Measurements from ENCODE around the gene ETV4. TPM values are rescaled to one million over a fixed set of nuclear protein-coding genes. Genes with fewer than 3 reads are reported as not detected.

ETV4 gene
- polyA plus RNA-seq, 1 of the 3 experiments (the other 2 are of a cell fraction): 33.2 TPM

GRCh38 chr17:43521389-43521788, 24.8 kb downstream of the ETV4 start:
- H3F3A ChIP-seq (replicated peaks; ENCODE audit: insufficient read depth): peaks cover 24% of the 10 kb centered on the region
- H3K4me2 ChIP-seq: no peak overlapping the region
- POLR2A ChIA-PET: no interaction called here
- H3K4me1 ChIP-seq (ENCODE audit: control insufficient read depth in 1 of 2, insufficient read depth in 2 of 2, low read depth in 1 of 2, low read length in 1 of 2): peaks cover 3 to 19% of the 10 kb centered on the region in 2 experiments; a peak in 3 of 4 replicates
- no peak overlapping the region for H3K4me3 ChIP-seq (ENCODE audit: low read depth in 2 of 2, low read length in 1 of 2)
- CTCF ChIA-PET: interaction anchor here (0.8 to 1.7 kb wide), 9 partner anchors 9 to 152 kb away, joined by 3 to 14 read pairs (median 4); partner anchors contain the start of gene DHX8
- no peak overlapping the region for H3K9ac ChIP-seq
- no peaks in the 10 kb centered on the region for H3K9me2 ChIP-seq
- 90% methylated on average over 4 of the region's 4 CpGs for WGBS (ENCODE audit: low lambda C conversion rate)
- H2AFZ ChIP-seq (ENCODE audit: low read depth): no peak overlapping the region
- no peak overlapping the region for H3K27ac ChIP-seq (ENCODE audit: low read depth in 2 of 2, low read length in 1 of 2)
- peaks cover 12% of the 10 kb centered on the region; the same call in 1 of the 2 replicates for H3K79me2 ChIP-seq (ENCODE audit: insufficient read depth)
- no peaks in the 10 kb centered on the region for H3K9me3 ChIP-seq
- no peak for TF ChIP-seq MXI1 (IDR thresholded peaks at IDR 0.05; ENCODE audit: low read depth, low read length)
- TF ChIP-seq USF1 (IDR thresholded peaks at IDR 0.05; ENCODE audit: borderline replicate concordance, low read depth): no peak
- TF ChIP-seq FOXJ3 (CRISPR knock-in tag; IDR thresholded peaks at IDR 0.05): no peak
- H3K27me3 ChIP-seq (ENCODE audit: insufficient read depth): no peaks in the 10 kb centered on the region
- DNase-seq: no peak
- H3K36me3 ChIP-seq (replicated peaks in 1 of 2; ENCODE audit: control insufficient read depth in 1 of 2, insufficient read depth in 2 of 2, low read length in 1 of 2): peaks cover 73 to 82% of the 10 kb centered on the region in 2 experiments
- H4K20me1 ChIP-seq (ENCODE audit: insufficient read depth): peaks cover 8% of the 10 kb centered on the region; the same call in 1 of the 2 replicates

GRCh38 chr17:43517615-43518386, 28.3 kb downstream of the ETV4 start:
- Histone ChIP-seq H2AFZ (ENCODE audit: low read depth) (no peak overlapping the region), H3K27me3 (ENCODE audit: insufficient read depth) (no peaks in the 10 kb centered on the region), H3K27ac (ENCODE audit: low read depth in 2 of 2, low read length in 1 of 2) (peak overlapping the region in 1 of 2 experiments; percentile 84; a peak in 2 of 4 replicates), H3K4me3 (ENCODE audit: low read depth in 2 of 2, low read length in 1 of 2) (no peak overlapping the region), H3K4me1 (ENCODE audit: control insufficient read depth in 1 of 2, insufficient read depth in 2 of 2, low read depth in 1 of 2, low read length in 1 of 2) (peaks cover 0 to 21% of the 10 kb centered on the region in 2 experiments; a peak in 2 of 4 replicates), H3K9me3 (no peaks in the 10 kb centered on the region), H3F3A (replicated peaks; ENCODE audit: insufficient read depth) (peaks cover 37% of the 10 kb centered on the region), H3K4me2 (peak overlapping the region; percentile 43; the same call in 1 of the 2 replicates), H3K36me3 (replicated peaks in 1 of 2; ENCODE audit: control insufficient read depth in 1 of 2, insufficient read depth in 2 of 2, low read length in 1 of 2) (peaks cover 72 to 83% of the 10 kb centered on the region in 2 experiments), H3K9ac (peak overlapping the region; percentile 22; the same call in 1 of the 2 replicates), H3K9me2 (no peaks in the 10 kb centered on the region), H3K79me2 (ENCODE audit: insufficient read depth) (peaks cover 13% of the 10 kb centered on the region; the same call in 1 of the 2 replicates), H4K20me1 (ENCODE audit: insufficient read depth) (peaks cover 8% of the 10 kb centered on the region; the same call in 1 of the 2 replicates)
- ChIA-PET POLR2A (no interaction called here), CTCF (interaction anchor here (1.1 to 1.7 kb wide), 4 partner anchors 8 to 249 kb away, joined by 3 to 6 read pairs (median 5); partner anchors contain the start of gene DHX8)
- no peak for DNase-seq
- WGBS (ENCODE audit: low lambda C conversion rate): 57% methylated on average over 8 of the region's 8 CpGs
- TF ChIP-seq USF1 (IDR thresholded peaks at IDR 0.05; ENCODE audit: borderline replicate concordance, low read depth): no peak
- TF ChIP-seq RCOR1 (IDR thresholded peaks at IDR 0.05; ENCODE audit: low read length): no peak
- TF ChIP-seq EP300 (IDR thresholded peaks at IDR 0.05; ENCODE audit: borderline replicate concordance in 1 of 2, low read depth in 1 of 2, low read length in 1 of 2): no peak
- no peak for TF ChIP-seq RFX5 (IDR thresholded peaks at IDR 0.05; ENCODE audit: low read length)
- TF ChIP-seq EZH2phosphoT487 (IDR thresholded peaks at IDR 0.05; ENCODE audit: borderline replicate concordance, low read depth): no peak
- TF ChIP-seq TAF1 (IDR thresholded peaks at IDR 0.05; ENCODE audit: borderline replicate concordance, low read depth, low read length): no peak
- TF ChIP-seq GATA2 (CRISPR knock-in tag; IDR thresholded peaks at IDR 0.05): no peak
- no peak for TF ChIP-seq POLR2AphosphoS5 (IDR thresholded peaks at IDR 0.05; ENCODE audit: low read depth, low read length)
- TF ChIP-seq MXI1 (IDR thresholded peaks at IDR 0.05; ENCODE audit: low read depth, low read length): no peak
- TF ChIP-seq, protein P1, sequence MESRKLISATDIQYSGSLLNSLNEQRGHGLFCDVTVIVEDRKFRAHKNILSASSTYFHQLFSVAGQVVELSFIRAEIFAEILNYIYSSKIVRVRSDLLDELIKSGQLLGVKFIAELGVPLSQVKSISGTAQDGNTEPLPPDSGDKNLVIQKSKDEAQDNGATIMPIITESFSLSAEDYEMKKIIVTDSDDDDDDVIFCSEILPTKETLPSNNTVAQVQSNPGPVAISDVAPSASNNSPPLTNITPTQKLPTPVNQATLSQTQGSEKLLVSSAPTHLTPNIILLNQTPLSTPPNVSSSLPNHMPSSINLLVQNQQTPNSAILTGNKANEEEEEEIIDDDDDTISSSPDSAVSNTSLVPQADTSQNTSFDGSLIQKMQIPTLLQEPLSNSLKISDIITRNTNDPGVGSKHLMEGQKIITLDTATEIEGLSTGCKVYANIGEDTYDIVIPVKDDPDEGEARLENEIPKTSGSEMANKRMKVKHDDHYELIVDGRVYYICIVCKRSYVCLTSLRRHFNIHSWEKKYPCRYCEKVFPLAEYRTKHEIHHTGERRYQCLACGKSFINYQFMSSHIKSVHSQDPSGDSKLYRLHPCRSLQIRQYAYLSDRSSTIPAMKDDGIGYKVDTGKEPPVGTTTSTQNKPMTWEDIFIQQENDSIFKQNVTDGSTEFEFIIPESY (IDR thresholded peaks at IDR 0.05; ENCODE audit: borderline replicate concordance, low read depth): no peak
- TF ChIP-seq RAD21 (IDR thresholded peaks at IDR 0.05; ENCODE audit: low read length): no peak
- TF ChIP-seq, protein P2, sequence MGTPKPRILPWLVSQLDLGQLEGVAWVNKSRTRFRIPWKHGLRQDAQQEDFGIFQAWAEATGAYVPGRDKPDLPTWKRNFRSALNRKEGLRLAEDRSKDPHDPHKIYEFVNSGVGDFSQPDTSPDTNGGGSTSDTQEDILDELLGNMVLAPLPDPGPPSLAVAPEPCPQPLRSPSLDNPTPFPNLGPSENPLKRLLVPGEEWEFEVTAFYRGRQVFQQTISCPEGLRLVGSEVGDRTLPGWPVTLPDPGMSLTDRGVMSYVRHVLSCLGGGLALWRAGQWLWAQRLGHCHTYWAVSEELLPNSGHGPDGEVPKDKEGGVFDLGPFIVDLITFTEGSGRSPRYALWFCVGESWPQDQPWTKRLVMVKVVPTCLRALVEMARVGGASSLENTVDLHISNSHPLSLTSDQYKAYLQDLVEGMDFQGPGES (IDR thresholded peaks at IDR 0.05; ENCODE audit: low read depth, low read length): no peak
- TF ChIP-seq, protein P3, sequence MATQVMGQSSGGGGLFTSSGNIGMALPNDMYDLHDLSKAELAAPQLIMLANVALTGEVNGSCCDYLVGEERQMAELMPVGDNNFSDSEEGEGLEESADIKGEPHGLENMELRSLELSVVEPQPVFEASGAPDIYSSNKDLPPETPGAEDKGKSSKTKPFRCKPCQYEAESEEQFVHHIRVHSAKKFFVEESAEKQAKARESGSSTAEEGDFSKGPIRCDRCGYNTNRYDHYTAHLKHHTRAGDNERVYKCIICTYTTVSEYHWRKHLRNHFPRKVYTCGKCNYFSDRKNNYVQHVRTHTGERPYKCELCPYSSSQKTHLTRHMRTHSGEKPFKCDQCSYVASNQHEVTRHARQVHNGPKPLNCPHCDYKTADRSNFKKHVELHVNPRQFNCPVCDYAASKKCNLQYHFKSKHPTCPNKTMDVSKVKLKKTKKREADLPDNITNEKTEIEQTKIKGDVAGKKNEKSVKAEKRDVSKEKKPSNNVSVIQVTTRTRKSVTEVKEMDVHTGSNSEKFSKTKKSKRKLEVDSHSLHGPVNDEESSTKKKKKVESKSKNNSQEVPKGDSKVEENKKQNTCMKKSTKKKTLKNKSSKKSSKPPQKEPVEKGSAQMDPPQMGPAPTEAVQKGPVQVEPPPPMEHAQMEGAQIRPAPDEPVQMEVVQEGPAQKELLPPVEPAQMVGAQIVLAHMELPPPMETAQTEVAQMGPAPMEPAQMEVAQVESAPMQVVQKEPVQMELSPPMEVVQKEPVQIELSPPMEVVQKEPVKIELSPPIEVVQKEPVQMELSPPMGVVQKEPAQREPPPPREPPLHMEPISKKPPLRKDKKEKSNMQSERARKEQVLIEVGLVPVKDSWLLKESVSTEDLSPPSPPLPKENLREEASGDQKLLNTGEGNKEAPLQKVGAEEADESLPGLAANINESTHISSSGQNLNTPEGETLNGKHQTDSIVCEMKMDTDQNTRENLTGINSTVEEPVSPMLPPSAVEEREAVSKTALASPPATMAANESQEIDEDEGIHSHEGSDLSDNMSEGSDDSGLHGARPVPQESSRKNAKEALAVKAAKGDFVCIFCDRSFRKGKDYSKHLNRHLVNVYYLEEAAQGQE (IDR thresholded peaks at IDR 0.05; ENCODE audit: low read depth, low read length): no peak
- no peak for TF ChIP-seq GABPA (IDR thresholded peaks at IDR 0.05; ENCODE audit: low read depth)
- no peak for TF ChIP-seq MEF2A (IDR thresholded peaks at IDR 0.05; ENCODE audit: borderline replicate concordance, low read depth)
